HEK293 (cell line): ENCODE results near the gene RTTN.

Source experiments
- CTCF ChIP-seq: fragments of 450-650 bp; formaldehyde crosslinking; IDR thresholded peaks from 2 replicates; pipeline ENCODE4 v1.5.1; 2016; ENCODE audit warnings: missing biosample characterization, missing genetic modification characterization
- ZNF692 ChIP-seq: fragments of 450-650 bp; formaldehyde crosslinking; IDR thresholded peaks from 2 replicates; pipeline ENCODE4 v1.5.1; 2016; ENCODE audit warnings: missing biosample characterization, missing genetic modification characterization

DNA sequence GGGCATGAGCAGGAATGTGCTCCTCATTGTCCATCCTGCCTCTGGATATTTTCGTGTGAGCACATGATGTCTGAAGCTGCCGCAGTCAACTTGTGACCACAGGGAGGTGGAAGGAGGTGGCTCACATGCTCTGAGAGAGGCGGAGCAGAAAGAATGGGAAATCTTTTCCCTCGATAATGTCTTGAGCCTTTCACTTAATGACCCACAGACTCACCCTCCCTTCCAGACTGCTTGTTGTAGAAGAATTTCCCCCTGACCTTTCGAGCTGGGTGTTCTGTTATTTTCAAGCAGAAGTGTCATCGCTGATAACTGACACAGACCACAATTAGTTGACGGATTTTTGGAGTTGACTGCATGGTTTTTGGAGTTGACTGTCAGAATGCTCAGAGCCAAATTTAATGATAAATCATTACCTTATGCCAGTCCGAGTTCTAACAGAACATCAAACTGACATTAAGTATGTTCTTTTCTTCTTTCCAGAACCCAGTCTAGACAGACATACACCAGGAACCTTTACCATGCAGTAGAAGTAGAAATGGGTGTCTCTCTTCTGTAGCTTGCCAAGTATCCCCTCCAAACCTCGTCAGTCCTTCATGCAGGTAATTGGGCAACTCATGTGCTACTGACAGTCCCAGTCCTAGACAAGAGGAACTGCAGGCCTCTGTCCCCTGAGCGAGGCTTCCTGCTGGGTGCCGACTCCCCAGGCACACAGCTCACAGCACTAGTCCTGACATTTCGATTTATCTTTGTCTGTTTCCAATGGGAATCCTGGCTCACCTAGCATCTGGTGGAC is 29.4 kb upstream of the RTTN start:
- TF ChIP-seq CTCF (tag by site-specific recombination) (no peak), ZNF692 (tag by site-specific recombination) (no peak)
